GM18873 (cell line): Measurements from ENCODE around the gene PCDHGA2.
"Not testable (repeated sequence)": the region's sequence is repeated elsewhere in the genome, so short reads cannot be mapped to it uniquely, and the experiment has no call there.

Experiments used
- ATAC-seq: cut with Tn5 transposase; IDR thresholded peaks from one replicate; pipeline ENCODE4 v1.9.1; 2021; ENCODE audit warnings: mild to moderate bottlenecking, moderate library complexity, moderate number of reproducible peaks; ENCODE audit not compliant: unreplicated experiment, low FRiP score

PCDHGA2 gene

DNA sequence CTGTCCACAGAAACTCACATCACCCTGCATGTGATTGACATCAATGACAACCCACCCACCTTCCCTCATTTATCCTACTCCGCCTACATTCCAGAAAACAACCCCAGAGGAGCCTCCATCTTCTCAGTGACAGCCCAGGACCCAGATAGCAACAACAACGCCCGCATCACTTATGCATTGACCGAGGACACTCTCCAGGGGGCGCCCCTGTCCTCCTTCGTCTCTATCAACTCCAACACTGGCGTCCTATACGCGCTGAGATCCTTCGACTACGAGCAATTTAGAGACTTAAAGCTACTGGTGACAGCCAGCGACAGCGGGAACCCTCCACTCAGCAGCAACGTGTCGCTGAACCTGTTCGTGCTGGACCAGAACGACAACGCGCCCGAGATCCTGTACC, 6.8 kb downstream of the PCDHGA2 start:
- ATAC-seq: no peak

DNA sequence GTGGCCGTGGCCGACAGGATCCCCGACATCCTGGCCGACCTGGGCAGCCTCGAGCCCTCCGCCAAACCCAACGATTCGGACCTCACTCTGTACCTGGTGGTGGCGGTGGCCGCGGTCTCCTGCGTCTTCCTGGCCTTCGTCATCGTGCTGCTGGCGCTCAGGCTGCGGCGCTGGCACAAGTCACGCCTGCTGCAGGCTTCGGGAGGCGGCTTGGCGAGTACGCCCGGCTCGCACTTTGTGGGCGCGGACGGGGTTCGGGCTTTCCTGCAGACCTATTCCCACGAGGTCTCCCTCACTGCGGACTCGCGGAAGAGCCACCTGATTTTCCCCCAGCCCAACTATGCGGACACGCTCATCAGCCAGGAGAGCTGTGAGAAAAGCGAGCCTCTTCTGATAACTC, 7.5 kb downstream of the PCDHGA2 start:
- not testable (repeated sequence) for ATAC-seq

DNA sequence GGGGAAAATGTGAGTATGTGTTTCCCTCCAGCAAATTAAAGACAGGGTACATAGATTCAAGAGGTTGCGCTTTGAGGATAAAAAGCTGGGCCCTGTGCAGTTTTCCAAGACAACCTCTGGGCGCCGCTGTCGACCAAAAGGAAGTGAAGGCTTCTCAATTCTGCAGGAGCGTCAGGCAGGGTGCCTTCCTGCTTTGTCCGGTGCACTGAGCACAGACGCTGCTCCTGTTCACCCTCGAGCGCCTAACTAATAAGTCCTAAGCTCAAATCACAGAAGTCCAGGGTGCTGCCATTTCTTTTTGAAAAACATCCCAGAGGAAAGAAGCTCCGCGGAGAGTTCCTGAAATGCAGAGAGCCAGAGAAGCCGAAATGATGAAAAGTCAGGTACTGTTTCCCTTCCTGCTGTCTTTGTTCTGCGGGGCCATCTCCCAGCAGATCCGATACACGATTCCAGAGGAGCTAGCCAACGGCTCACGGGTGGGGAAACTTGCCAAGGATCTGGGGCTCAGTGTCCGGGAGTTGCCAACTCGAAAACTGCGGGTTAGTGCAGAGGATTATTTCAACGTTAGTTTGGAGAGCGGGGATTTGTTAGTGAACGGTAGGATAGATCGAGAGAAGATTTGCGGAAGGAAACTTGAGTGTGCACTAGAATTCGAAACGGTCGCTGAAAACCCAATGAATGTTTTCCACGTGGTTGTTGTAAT, 11.5 kb downstream of the PCDHGA2 start, which contains the start of gene PCDHGB1:
PCDHGB1 (plus strand) TSS at position 183 of the 703 bp plus-strand sequence; CDS start at position 345, 162 bp downstream.
- ATAC-seq: no peak

DNA sequence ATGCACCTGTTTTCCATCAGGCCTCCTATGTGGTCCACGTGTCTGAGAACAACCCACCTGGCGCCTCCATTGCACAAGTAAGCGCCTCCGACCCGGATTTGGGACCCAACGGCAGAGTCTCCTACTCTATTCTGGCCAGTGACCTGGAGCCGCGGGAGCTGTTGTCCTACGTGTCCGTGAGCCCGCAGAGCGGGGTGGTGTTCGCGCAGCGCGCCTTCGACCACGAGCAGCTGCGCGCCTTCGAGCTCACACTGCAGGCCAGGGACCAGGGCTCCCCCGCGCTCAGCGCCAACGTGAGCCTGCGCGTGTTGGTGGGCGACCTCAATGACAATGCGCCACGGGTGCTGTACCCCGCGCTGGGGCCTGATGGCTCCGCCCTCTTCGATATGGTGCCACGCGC, 13.0 kb downstream of the PCDHGA2 start:
- ATAC-seq: no peak

DNA sequence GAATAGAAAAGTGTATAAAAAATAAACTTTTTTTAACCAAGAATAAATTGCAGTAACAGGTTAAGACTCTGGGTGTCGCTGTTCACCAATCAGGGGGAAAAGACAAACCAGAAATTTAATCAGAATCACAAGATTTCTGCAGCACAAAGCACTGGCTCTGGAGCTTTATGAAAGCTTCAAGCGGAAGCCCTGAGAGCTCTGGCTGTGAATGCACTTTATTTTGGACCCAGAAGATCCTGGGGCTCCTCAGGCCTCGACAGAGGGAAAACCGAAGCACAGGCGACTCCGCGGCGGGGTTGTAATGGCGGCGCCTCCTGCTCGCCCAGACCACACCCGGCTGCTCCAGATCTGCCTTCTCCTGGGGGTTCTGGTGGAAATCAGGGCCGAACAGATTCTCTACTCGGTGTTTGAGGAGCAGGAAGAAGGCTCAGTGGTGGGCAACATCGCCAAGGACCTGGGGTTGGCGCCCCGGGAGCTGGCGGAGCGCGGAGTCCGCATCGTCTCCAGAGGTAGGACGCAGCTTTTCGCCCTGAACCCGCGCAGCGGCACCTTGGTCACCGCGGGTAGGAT, 16.4 kb downstream of the PCDHGA2 start, which contains the start of gene PCDHGA4:
PCDHGA4 (plus strand) TSS at position 122 of the 570 bp plus-strand sequence; CDS start at position 209, 87 bp downstream.
- no peak for ATAC-seq

DNA sequence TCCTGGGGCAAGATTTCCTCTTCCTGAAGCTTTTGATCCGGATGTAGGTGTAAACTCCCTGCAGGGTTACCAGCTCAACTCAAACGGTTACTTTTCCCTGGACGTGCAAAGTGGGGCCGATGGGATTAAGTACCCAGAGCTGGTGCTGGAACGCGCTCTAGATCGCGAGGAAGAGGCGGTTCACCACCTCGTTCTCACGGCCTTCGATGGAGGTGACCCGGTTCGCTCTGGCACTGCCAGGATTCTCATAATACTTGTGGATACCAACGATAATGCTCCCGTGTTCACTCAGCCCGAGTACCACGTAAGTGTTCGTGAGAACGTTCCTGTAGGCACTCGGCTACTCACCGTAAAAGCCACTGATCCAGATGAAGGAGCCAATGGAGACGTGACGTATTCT, 17.1 kb downstream of the PCDHGA2 start:
- no peak for ATAC-seq

DNA sequence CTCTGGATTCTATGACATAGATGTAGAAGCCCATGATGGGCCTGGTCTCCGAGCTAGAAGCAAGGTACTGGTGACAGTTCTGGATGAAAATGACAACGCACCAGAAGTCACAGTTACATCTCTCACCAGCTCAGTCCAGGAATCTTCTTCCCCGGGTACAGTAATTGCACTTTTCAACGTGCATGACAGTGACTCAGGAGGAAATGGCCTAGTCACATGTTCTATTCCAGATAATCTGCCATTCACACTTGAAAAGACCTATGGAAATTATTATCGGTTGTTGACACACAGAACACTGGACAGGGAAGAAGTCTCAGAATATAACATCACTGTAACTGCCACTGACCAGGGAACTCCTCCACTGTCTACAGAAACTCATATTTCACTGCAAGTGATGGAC, 17.6 kb downstream of the PCDHGA2 start:
- ATAC-seq: no peak

DNA sequence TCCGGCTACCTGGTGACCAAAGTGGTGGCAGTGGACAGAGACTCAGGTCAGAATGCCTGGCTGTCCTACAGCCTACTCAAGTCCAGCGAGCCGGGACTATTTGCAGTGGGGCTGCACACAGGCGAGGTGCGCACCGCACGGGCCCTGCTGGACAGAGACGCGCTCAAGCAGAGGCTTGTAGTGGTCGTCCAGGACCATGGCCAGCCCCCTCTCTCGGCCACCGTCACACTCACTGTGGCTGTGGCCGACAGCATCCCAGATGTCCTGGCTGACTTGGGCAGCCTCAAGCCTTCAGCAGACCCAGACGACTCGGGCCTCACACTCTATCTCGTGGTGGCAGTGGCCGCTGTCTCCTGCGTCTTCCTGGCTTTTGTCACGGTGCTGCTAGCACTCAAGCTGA, 18.4 kb downstream of the PCDHGA2 start:
- ATAC-seq: no peak

DNA sequence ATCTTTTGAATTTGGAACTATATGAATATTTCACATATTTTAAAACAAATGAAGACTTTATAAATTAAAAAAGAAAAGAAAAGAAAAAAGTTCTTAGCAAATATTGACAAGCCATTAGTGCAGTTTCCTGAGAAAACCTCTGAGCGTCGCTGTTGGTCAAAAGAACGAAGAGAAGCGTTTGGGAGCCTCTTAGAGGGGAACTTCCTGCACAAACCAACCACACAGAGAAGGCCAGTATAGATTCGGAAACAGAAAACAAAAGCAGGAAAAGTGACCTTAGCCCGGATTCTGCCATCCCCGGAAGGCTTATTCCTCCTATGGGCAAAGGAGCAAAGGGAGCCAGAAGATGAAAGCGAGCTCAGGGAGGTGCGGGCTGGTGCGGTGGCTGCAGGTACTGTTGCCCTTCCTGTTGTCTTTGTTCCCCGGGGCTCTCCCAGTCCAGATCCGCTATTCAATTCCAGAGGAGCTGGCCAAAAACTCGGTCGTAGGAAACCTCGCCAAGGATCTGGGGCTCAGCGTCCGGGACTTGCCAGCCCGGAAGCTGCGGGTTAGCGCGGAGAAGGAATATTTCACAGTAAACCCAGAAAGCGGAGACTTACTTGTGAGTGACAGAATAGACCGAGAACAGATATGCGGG, 21.3 kb downstream of the PCDHGA2 start, which contains the start of gene PCDHGB2:
PCDHGB2 (plus strand) TSS at position 205 of the 637 bp plus-strand sequence; CDS start at position 347, 142 bp downstream.
- ATAC-seq: peak; percentile 84

DNA sequence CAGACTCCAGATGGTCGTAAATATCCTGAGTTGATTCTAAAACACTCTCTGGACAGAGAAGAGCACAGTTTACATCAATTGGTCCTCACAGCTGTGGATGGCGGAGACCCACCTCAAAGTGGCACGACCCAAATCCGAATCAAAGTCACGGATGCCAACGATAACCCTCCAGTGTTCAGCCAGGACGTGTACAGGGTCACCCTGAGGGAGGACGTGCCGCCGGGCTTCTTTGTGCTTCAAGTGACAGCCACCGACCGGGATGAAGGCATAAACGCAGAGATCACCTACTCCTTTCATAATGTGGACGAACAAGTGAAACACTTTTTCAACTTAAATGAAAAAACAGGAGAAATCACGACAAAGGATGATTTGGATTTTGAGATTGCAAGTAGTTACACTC, 22.1 kb downstream of the PCDHGA2 start:
- ATAC-seq: no peak

DNA sequence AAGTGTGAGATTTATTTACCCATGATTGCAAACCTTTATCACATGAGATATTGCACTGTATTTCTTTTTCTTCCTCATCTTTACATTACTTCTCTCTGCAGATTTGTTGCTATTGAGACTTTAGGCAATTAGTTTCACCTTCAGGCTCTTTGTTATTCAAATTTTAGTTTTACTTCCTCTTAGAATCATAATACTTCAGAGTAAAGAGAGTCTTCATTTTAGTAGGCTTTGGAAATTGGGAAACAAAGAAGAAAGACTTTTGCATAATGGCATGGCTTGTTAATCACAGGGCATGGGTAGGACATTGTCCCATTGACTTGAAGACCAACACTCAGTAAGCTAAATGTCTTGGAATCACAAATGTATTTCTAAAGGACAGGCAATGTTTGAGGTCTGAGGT, 24.2 kb downstream of the PCDHGA2 start:
- ATAC-seq: no peak

DNA sequence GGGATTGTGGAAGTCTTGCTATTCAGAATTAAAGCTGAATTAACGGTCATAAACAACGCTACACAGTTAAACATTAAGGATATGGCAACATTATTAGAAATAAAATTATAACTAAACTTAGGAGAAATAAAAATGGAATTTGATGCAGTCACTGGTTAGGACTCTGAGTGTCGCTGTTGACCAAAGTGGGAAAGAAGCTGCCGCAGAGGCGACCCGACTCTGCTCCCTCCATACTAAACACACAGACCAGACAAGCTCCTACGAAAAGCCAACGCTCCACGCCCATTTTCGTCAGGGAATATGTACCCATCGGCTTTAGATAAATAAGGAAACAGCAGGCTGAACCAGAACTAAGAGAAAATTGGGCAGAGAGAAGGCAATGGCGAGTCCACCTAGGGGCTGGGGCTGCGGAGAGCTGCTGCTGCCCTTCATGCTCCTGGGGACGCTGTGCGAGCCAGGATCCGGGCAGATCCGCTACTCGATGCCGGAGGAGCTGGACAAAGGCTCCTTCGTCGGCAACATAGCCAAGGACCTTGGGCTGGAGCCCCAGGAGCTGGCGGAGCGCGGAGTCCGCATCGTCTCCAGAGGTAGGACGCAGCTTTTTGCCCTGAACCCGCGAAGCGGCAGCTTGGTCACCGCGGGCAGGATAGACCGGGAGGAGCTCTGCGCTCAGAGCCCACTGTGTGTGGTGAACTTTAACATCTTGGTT, 25.5 kb downstream of the PCDHGA2 start, which contains the start of gene PCDHGA5:
PCDHGA5 (plus strand) TSS at position 211 of the 709 bp plus-strand sequence; CDS start at position 380, 169 bp downstream.
- no peak for ATAC-seq

DNA sequence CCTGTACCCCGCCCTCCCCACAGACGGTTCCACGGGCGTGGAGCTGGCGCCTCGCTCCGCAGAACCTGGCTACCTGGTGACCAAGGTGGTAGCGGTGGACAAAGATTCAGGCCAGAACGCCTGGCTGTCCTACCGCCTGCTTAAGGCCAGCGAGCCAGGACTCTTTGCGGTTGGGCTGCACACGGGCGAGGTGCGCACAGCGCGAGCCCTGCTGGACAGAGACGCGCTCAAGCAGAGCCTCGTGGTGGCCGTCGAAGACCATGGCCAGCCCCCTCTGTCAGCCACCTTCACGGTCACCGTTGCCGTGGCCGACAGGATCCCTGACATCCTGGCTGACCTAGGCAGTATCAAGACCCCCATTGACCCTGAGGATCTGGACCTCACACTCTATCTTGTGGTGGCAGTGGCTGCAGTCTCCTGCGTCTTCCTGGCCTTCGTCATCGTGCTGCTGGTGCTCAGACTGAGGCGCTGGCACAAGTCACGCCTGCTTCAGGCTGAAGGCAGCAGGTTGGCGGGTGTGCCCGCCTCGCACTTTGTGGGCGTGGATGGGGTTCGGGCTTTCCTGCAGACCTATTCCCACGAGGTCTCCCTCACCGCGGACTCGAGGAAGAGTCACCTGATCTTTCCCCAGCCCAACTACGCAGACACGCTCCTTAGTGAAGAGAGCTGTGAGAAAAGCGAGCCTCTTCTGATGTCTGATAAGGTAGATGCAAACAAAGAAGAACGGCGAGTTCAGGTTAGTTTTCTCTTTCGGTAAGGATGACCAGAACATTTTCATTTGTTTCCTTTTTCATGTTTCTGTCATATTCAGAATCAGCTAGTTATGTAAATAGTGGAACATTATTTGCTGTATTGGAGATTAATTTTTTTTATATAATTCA, 27.7 kb downstream of the PCDHGA2 start:
- no peak for ATAC-seq

DNA sequence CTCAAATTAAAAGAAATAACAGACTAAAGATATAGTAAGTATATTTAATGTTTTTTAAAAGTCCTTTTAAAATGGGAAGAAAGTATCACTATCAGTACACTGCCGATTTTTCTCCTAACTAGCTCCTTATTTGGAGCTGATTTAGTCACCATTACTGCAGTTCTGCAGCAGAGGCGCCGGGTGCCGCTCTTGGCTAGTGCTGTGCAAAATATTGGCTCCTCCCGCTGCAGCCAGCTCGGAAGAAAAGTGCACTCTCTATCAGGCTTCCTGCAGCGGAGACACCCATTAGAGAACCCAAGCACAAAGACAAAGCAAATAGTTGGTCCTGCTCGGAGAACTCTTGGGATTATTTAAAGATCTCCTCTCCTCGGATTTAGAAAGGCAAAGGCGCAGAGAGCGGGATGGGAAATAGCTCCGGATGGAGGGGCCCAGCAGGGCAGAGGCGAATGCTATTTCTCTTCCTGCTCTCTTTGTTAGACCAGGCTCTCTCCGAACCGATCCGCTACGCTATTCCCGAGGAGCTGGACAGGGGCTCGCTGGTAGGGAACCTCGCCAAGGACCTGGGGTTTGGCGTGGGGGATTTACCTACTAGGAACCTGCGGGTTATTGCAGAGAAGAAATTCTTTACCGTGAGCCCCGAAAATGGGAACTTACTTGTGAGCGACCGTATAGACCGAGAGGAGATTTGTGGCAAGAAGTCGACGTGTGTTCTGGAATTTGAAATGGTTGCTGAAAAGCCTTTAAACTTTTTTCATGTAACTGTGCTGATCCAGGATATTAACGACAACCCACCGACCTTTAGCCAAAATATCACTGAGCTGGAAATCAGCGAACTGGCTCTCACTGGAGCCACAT, 31.7 kb downstream of the PCDHGA2 start, which contains the start of gene PCDHGB3:
PCDHGB3 (plus strand) TSS at position 249 of the 855 bp plus-strand sequence; CDS start at position 402, 153 bp downstream.
- no peak for ATAC-seq

DNA sequence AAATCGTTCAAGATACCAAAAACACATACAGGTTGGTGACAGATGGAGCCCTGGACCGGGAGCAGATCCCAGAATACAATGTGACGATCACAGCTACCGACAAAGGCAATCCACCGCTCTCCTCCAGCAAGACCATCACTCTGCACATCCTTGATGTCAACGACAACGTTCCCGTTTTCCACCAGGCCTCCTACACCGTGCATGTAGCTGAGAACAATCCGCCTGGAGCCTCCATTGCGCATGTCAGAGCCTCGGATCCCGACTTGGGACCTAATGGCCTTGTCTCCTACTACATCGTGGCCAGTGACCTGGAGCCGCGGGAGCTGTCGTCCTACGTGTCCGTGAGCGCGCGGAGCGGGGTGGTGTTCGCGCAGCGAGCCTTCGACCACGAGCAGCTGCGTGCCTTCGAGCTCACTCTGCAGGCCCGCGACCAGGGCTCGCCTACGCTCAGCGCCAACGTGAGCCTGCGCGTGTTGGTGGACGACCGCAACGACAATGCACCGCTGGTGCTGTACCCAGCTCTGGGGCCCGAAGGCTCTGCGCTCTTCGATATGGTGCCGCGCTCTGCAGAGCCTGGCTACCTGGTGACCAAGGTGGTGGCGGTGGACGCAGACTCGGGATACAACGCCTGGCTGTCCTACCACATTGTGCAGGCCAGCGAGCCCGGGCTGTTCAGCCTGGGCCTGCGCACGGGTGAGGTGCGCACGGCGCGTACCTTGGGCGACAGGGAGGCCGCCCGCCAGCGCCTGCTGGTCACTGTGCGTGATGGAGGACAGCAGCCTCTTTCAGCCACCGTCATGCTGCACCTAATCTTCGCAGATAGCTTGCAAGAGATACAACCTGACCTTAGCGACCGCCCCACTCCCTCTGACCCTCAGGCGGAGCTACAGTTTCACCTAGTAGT, 33.3 kb downstream of the PCDHGA2 start:
- ATAC-seq: no peak

DNA sequence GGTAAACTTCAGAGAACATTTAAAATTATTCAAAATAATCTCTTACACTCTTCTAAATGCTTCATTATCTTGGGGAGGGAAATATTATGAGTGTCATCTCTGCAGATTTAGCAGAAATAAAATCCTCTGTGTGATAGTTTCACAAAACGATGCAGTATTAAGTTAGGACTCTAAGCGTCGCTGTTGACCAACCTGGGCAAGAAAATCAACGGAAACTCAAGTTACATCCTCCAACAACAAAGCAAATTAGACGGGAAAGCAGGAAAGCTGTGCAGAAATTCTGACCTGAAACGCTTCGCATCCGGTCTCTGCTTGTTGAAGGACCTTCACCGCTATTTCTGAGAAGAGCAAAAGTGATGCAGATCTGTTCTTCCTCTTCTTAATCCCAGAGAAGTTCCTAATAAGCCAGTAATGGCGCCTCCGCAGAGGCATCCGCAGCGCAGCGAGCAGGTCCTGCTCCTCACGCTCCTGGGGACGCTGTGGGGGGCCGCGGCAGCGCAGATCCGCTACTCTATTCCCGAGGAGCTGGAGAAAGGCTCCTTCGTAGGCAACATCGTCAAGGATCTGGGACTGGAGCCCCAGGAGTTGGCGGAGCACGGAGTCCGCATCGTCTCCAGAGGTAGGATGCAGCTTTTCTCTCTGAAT, 35.2 kb downstream of the PCDHGA2 start, which contains the start of gene PCDHGA6:
PCDHGA6 (plus strand) TSS at position 219 of the 645 bp plus-strand sequence; CDS start at position 412, 193 bp downstream.
- no peak for ATAC-seq

DNA sequence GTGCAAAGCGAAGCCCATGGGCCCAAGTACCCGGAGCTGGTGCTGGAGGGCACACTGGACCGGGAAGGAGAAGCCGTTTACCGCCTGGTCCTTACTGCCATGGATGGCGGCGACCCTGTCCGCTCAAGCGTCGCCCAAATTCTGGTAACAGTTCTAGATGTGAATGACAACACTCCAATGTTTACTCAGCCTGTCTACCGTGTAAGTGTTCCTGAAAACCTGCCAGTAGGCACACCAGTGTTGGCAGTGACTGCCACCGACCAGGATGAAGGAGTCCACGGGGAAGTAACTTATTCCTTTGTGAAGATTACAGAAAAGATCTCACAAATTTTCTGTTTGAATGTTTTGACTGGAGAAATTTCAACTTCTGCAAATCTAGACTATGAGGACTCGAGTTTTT, 36.1 kb downstream of the PCDHGA2 start:
- ATAC-seq: no peak
